CD4-positive, CD25-positive, alpha-beta regulatory T cell (primary cell): ENCODE data around the gene PPP5C. TPM values are rescaled to one million over a fixed set of nuclear protein-coding genes. Genes with fewer than 3 reads are reported as not detected.
"Not testable (repeated sequence)": the region's sequence is repeated elsewhere in the genome, so short reads cannot be mapped to it uniquely, and the experiment has no call there.

Source experiments
- ATAC-seq, 2 donors: fragments of 150-1000 bp; cut with Tn5 transposase; one replicate each; pipeline ENCODE4 v1.10.0; 2021; ENCODE audit warnings: low read depth in 2 of 2, moderate number of reproducible peaks in 2 of 2, moderate library complexity in 1 of 2
- DNase-seq, 3 donors: peaks; one replicate each; pipeline versions ENCODE4 v3.0.0 to v3.0.0-alpha.2; 2012 to 2022; ENCODE audit warnings: mixed read lengths in 1 of 3
- H3K27ac ChIP-seq: one replicate; pipeline ENCODE4 v1.7.0; 2013; ENCODE audit warnings: mild to moderate bottlenecking, low read length; ENCODE audit not compliant: insufficient read depth, poor library complexity, severe bottlenecking
- H3K27me3 ChIP-seq: one replicate; pipeline ENCODE4 v1.7.0; 2013; ENCODE audit warnings: low read length; ENCODE audit not compliant: control insufficient read depth, insufficient read depth
- H3K36me3 ChIP-seq: one replicate; pipeline ENCODE4 v1.7.0; 2013; ENCODE audit warnings: mild to moderate bottlenecking, low read length, moderate library complexity; ENCODE audit not compliant: control insufficient read depth, insufficient read depth
- H3K4me1 ChIP-seq: 2 replicates; pipeline ENCODE4 v1.7.0; 2013; ENCODE audit warnings: mild to moderate bottlenecking, low read length; ENCODE audit not compliant: insufficient read depth, control insufficient read depth, poor library complexity, severe bottlenecking
- H3K4me3 ChIP-seq: one replicate; pipeline ENCODE4 v1.7.0; 2013; ENCODE audit warnings: low read depth, mild to moderate bottlenecking, low read length, moderate library complexity
- H3K9me3 ChIP-seq, 2 experiments: 1 replicate in 1 of 2; 2 replicates in 1 of 2; pipeline ENCODE4 v1.7.0; 2013; ENCODE audit warnings: low read length in 2 of 2, mild to moderate bottlenecking in 1 of 2, moderate library complexity in 1 of 2; ENCODE audit not compliant: control insufficient read depth in 2 of 2
- H3K27ac Mint-ChIP-seq, 3 donors: one replicate each; pipeline ENCODE4 v1.8.0; 2020 to 2022; ENCODE audit warnings: mild to moderate bottlenecking in 3 of 3, mixed read lengths in 3 of 3, moderate library complexity in 2 of 3
- H3K27me3 Mint-ChIP-seq: one replicate; pipeline ENCODE4 v1.8.0; 2022; ENCODE audit warnings: mild to moderate bottlenecking, mixed read lengths
- H3K36me3 Mint-ChIP-seq: one replicate; pipeline ENCODE4 v1.8.0; 2020; ENCODE audit warnings: mixed read lengths
- H3K4me1 Mint-ChIP-seq, 4 donors: one replicate each; pipeline ENCODE4 v1.8.0; 2020 to 2022; ENCODE audit warnings: mixed read lengths in 4 of 4, mild to moderate bottlenecking in 1 of 4
- H3K4me3 Mint-ChIP-seq, 4 donors: one replicate each; pipeline ENCODE4 v1.8.0; 2020 to 2022; ENCODE audit warnings: mild to moderate bottlenecking in 4 of 4, mixed read lengths in 4 of 4, moderate library complexity in 3 of 4
- H3K9me3 Mint-ChIP-seq, 7 donors: one replicate each; pipeline ENCODE4 v1.8.0; 2020 to 2022; ENCODE audit warnings: mixed read lengths in 7 of 7, mild to moderate bottlenecking in 3 of 7, moderate library complexity in 2 of 7
- polyA plus RNA-seq, 4 donors: library from polyadenylated mRNA; unstranded; fragments of 300-500 nt; fragmentation: Illumina TruSeq; gene quantifications; one replicate each; pipeline ENCODE4 v1.2.3, GENCODE V29; 2021
- total RNA-seq: library from RNA; stranded (reverse); gene quantifications from one replicate; pipeline ENCODE4 v1.2.3, GENCODE V29; 2022

Gene PPP5C
- total and polyA plus RNA-seq, 5 donors from 2014 or later = 16.2 to 34.6 (median 21.4) TPM

DNA sequence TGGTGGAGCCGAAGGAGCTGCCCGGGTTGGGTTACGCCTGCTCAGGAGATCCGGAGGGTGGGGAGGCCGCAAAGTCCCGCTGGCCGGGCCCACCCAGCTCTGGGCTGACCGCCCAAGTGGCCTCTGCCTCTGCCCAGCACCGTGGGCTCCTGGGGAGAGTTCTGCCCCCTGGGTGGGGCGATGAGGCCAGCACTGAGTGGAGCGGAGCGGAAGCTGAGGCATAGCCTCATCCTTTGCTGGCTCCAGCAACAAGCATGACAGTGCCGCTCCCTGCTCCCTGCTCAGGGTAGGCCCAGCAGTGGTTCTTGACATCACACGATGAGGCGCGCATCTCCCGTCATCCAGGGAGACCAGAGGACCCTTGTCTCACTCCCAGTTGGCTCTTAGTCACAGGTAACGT lies 44.0 kb downstream of the PPP5C start:
- no peaks in the 10 kb centered on the region for H3K27me3 ChIP-seq
- no peak overlapping the region for H3K4me3 ChIP-seq
- peaks cover 4% of the 10 kb centered on the region for H3K27me3 Mint-ChIP-seq
- H3K9me3 Mint-ChIP-seq = no peaks in the 10 kb centered on the region
- ATAC-seq (no peak), DNase-seq (no peak)
- H3K9me3 ChIP-seq = no peaks in the 10 kb centered on the region
- H3K4me3 Mint-ChIP-seq = no peak overlapping the region
- no peak overlapping the region for H3K27ac ChIP-seq
- H3K4me1 Mint-ChIP-seq = peaks cover 0 to 6% (median 1%) of the 10 kb centered on the region in 4 donors
- H3K36me3 Mint-ChIP-seq = peaks cover 47% of the 10 kb centered on the region
- no peaks in the 10 kb centered on the region for H3K4me1 ChIP-seq
- peaks cover 29% of the 10 kb centered on the region for H3K36me3 ChIP-seq
- peak overlapping the region in 1 of 3 donors; percentile 25 for H3K27ac Mint-ChIP-seq

DNA sequence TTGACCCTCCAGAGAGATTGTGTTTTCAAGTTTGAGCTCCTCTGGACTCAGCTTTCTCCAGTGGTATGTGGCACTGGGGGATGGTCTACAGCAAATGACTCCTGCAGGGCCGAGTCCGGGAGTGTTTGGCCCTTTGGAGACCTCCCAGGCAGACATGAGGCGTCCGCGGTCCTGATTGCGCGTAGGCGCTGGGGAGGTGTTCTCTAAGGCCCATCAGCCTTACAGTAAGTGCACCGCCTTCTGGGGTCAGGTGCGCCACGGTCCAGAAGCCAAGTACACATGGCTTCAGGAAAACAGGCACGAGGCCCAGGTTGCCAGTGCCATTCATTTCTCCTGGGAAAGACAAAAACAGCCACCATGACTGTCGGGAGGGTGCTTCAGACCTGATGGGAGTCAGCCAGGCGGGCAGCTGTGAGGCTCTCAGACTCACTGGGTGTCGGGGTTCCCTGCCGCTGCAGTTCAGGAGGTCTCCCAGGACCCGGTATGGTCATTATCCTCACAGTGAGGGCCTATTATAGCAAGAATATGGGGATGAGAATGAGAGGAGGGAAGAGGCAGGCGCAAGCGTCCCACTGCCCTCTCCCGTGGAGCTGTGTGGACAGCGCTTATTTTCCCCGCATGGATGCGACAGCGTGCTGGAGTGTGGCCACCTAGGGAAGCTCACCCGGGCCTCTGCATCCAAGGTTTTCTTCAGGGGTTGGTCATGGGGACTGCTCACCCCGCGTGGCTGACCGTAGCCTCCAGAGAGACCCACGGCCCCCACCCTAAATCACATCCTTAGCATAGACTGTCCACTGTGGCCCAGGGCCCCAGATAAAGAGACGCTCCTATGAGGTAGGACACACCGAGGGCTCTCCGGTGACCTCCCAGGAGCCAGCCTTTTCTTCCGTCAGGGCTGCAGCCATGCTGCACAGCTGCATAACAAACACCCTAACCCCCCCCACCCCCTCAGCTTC lies 44.7 kb downstream of the PPP5C start:
- Histone ChIP-seq H3K9me3 (no peaks in the 10 kb centered on the region), H3K4me3 (no peak overlapping the region), H3K27me3 (no peaks in the 10 kb centered on the region), H3K4me1 (no peaks in the 10 kb centered on the region), H3K27ac (no peak overlapping the region), H3K36me3 (peaks cover 29% of the 10 kb centered on the region)
- no peak for ATAC-seq
- peaks cover 45% of the 10 kb centered on the region for H3K36me3 Mint-ChIP-seq
- no peak for DNase-seq
- peak overlapping the region in 1 of 3 donors; percentile 25 for H3K27ac Mint-ChIP-seq
- peaks cover 0 to 6% (median 1%) of the 10 kb centered on the region in 4 donors for H3K4me1 Mint-ChIP-seq
- no peak overlapping the region for H3K4me3 Mint-ChIP-seq
- H3K9me3 Mint-ChIP-seq = no peaks in the 10 kb centered on the region
- peaks cover 4% of the 10 kb centered on the region for H3K27me3 Mint-ChIP-seq

DNA sequence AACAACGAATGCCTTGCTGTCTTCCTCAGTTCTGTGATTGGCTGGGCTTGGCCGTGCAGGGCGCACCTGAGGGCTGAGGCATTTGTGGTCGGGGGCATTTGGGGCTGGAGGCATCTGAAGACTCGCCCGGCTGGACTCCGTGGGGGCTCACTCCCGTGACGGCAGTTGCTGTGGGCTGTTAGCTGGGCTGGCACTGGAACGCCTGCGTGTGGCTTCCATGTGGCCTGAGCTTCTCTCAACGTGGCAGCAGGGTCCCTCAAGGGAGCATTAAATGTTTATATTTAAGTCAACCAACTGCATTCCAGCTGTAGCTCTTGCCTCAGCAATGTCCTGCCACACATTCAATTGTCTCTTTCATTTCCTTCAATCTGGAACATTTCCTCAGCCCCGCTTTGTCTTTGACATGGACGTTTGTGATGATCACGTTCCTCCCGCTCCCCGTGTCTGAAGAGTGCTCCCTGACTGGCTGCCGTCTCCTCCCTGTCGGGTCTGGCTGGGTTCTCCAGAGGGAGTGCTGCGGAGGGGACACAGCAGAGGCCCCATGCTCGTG lies 45.4 kb downstream of the PPP5C start:
- Mint-ChIP-seq H3K36me3 (peaks cover 39% of the 10 kb centered on the region), H3K9me3 (no peaks in the 10 kb centered on the region), H3K4me3 (no peak overlapping the region), H3K27me3 (peaks cover 5% of the 10 kb centered on the region), H3K4me1 (peaks cover 0 to 6% (median 1%) of the 10 kb centered on the region in 4 donors), H3K27ac (no peak overlapping the region)
- ATAC-seq = no peak
- Histone ChIP-seq H3K4me3 (no peak overlapping the region), H3K4me1 (no peaks in the 10 kb centered on the region), H3K27me3 (no peaks in the 10 kb centered on the region), H3K27ac (no peak overlapping the region), H3K9me3 (no peaks in the 10 kb centered on the region), H3K36me3 (peaks cover 25% of the 10 kb centered on the region)
- DNase-seq = no peak

DNA sequence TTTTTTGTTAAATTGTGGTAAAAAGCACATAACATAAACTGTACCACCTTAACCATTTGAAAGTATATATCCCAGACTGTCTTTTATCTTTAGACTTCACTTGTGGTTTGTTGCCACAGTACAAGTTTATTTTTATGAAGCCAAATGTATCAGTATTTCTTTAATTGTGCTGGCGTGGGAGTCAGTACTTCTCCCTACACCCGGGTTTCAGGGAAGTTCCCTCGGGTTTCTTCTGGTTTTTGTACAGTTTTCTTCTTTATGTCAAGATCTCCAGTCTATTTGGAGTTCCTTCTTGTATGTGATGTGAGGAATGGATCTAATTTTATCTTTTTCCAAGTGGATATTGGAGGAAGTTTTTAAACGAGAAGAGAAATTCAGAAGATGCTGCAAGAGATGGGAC lies 46.0 kb downstream of the PPP5C start:
- H3K27me3 ChIP-seq = no peaks in the 10 kb centered on the region
- H3K27ac ChIP-seq = no peak overlapping the region
- peaks cover 34% of the 10 kb centered on the region for H3K36me3 Mint-ChIP-seq
- H3K4me1 Mint-ChIP-seq = peaks cover 0 to 6% (median 1%) of the 10 kb centered on the region in 4 donors
- peaks cover 10% of the 10 kb centered on the region for H3K27me3 Mint-ChIP-seq
- peaks cover 20% of the 10 kb centered on the region for H3K36me3 ChIP-seq
- no peak overlapping the region for H3K27ac Mint-ChIP-seq
- H3K4me3 Mint-ChIP-seq = no peak overlapping the region
- H3K4me3 ChIP-seq = no peak overlapping the region
- ATAC-seq (no peak), DNase-seq (no peak)
- no peaks in the 10 kb centered on the region for H3K4me1 ChIP-seq
- H3K9me3 Mint-ChIP-seq = no peaks in the 10 kb centered on the region
- H3K9me3 ChIP-seq = no peaks in the 10 kb centered on the region

DNA sequence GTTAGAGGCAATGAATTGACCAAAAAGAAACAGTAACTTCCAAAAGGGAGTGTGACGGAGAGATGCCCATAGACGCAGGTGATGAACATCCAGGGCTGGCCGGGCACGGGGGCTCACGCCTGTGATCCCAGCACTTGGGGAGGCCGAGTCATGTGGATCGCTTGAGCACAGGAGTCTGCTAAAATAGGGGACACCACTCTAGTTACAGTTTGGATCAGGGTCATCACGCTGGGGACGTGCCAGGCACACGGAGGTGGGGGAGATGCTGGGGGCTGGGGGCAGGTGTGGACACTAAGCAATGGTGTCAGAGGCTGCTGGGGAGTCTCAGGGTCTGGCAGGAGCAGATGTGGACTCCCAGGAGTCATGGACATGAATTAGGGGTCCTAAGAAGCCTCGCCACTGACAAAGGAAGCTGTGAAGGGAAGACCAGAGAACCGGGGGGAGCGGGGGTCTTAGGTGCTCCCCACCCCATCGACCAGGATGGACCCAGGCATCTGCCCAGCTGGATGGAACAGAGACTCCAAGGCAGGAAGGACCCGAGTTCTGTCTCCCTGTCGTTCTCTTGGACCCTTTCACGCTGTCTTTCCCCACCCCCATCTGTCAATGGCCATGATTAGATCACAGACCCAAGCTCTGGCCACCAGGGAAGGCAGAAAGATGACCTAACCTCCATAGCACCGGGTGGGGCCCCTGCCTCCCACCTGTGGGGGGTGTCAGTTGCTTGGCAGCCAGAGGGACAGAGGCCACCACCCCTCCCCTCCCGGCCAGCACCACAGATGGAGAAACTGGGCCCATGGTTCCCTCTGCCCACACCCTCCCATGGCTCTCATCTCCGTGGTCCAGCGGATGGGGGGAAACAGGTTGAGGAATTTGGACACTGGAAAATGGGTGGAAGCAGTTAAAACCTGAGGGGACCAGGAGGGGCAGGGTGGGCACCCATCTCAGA lies 46.8 kb downstream of the PPP5C start:
- Mint-ChIP-seq H3K36me3 (peaks cover 27% of the 10 kb centered on the region), H3K4me1 (peaks cover 0 to 6% (median 1%) of the 10 kb centered on the region in 4 donors), H3K27ac (no peak overlapping the region), H3K27me3 (peaks cover 15% of the 10 kb centered on the region), H3K4me3 (no peak overlapping the region), H3K9me3 (no peaks in the 10 kb centered on the region)
- no peaks in the 10 kb centered on the region for H3K4me1 ChIP-seq
- ATAC-seq (no peak), DNase-seq (no peak)
- H3K4me3 ChIP-seq = no peak overlapping the region
- H3K9me3 ChIP-seq = no peaks in the 10 kb centered on the region
- no peaks in the 10 kb centered on the region for H3K27me3 ChIP-seq
- H3K27ac ChIP-seq = no peak overlapping the region
- H3K36me3 ChIP-seq = peaks cover 14% of the 10 kb centered on the region

DNA sequence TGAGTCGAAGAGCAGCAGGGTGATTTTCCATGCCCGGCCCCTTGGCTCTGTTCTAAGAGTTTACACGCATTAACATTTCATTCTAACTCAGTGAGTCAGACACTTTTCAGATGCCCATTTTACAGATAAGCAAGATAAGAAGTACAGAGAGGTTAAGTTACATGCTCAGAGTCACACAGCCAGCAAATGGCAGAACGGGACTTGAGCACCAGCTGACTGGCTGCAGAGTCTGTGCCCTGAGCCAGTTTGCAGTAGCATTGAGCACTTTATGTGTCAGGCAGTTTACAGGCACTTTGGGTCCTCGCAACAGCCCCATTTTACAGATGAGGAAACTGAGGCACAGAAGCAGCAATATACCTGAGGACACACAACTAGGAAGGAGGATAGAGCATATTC lies 47.5 kb downstream of the PPP5C start:
- DNase-seq (no peak), ATAC-seq (no peak)
- Histone ChIP-seq H3K4me1 (no peaks in the 10 kb centered on the region), H3K27me3 (no peaks in the 10 kb centered on the region), H3K36me3 (peaks cover 11% of the 10 kb centered on the region), H3K9me3 (no peaks in the 10 kb centered on the region), H3K4me3 (no peak overlapping the region), H3K27ac (no peak overlapping the region)
- Mint-ChIP-seq H3K27ac (no peak overlapping the region), H3K9me3 (no peaks in the 10 kb centered on the region), H3K4me3 (peak overlapping the region in 1 of 4 donors; percentile 61), H3K27me3 (peaks cover 21% of the 10 kb centered on the region), H3K36me3 (peaks cover 23% of the 10 kb centered on the region), H3K4me1 (peaks cover 0 to 6% (median 1%) of the 10 kb centered on the region in 4 donors)

DNA sequence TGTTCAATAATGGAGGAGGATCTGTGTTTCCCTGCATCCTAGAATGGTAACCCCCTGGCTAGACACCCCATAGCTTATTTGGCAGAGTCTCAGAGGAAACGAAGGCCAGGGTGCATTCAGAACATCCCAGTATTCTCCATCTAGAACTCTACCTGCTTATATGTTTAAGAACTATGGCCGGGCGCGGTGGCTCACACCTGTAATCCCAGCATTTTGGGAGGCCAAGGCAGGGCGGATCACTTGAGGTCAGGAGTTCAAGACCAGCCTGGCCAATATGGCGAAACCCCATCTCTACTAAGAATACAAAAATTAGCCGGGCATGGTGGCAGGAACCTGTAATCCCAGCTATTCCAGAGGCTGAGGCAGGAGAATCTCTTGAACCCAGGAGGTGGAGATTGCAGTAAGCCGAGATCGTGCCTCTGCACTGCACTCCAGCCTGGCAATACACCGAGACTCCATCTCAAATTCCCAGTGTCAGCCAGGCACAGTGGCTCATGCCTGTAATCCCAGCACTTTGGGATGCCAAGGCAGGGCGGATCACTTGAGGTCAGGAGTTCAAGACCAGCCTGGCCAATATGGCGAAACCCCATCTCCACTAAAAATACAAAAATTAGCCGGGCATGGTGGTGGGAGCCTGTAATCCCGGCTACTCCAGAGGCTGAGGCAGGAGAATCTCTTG lies 51.1 kb downstream of the PPP5C start:
- not testable (repeated sequence) for ATAC-seq, H3K9me3 Mint-ChIP-seq, DNase-seq, H3K36me3 Mint-ChIP-seq, H3K36me3 ChIP-seq, H3K9me3 ChIP-seq, H3K4me1 ChIP-seq, H3K27me3 ChIP-seq, H3K4me3 Mint-ChIP-seq, H3K4me3 ChIP-seq, H3K27ac Mint-ChIP-seq, H3K27ac ChIP-seq
- H3K27me3 Mint-ChIP-seq = peaks cover 38% of the 10 kb centered on the region
- H3K4me1 Mint-ChIP-seq = peaks cover 0 to 10% (median 2%) of the 10 kb centered on the region in 4 donors
